Activated CD8-positive, alpha-beta memory T cell treated with anti-CD3 and anti-CD28 coated beads for 48 hours (primary cell): ENCODE measurements around the gene RALGPS1.

ENCODE experiments used
- DNase-seq, 3 experiments: peaks; one replicate each; pipeline ENCODE4 v3.0.0-alpha.2; 2020; ENCODE audit warnings: low read depth in 2 of 3, low spot score in 2 of 3

The RALGPS1 gene

GRCh38 chr9:127118597-127119319 is 204.2 kb downstream of the RALGPS1 start:
- DNase-seq = no peak

GRCh38 chr9:127119320-127119709 is 204.7 kb downstream of the RALGPS1 start:
- DNase-seq = no peak

GRCh38 chr9:127121628-127122175 is 207.1 kb downstream of the RALGPS1 start:
- DNase-seq = no peak

- no peak for DNase-seq
These were observed 207.8 kb downstream of the RALGPS1 start, which contains the start of gene ANGPTL2 for GRCh38 chr9:127122176-127123063. Gene ANGPTL2, minus strand, starts transcription at chr9:127122635. Its CDS starts 13,904 bp downstream, at chr9:127108731.

GRCh38 chr9:127123064-127123890 is 208.7 kb downstream of the RALGPS1 start:
- DNase-seq = no peak

GRCh38 chr9:127124111-127124531 is 209.5 kb downstream of the RALGPS1 start:
- DNase-seq = no peak

GRCh38 chr9:127124792-127125191 is 210.2 kb downstream of the RALGPS1 start:
- no peak for DNase-seq

GRCh38 chr9:127126971-127127370 is 212.4 kb downstream of the RALGPS1 start:
- no peak for DNase-seq

- no peak for DNase-seq
These were observed 213.9 kb downstream of the RALGPS1 start for GRCh38 chr9:127128341-127129072.

GRCh38 chr9:127129073-127129717 is 214.6 kb downstream of the RALGPS1 start:
- no peak for DNase-seq

- DNase-seq = no peak
These were observed 215.1 kb downstream of the RALGPS1 start for GRCh38 chr9:127129718-127130085.

- no peak for DNase-seq
These were observed 215.7 kb downstream of the RALGPS1 start for GRCh38 chr9:127130235-127130634.

GRCh38 chr9:127130661-127131538 is 216.3 kb downstream of the RALGPS1 start:
- no peak for DNase-seq

- no peak for DNase-seq
These were observed 217.3 kb downstream of the RALGPS1 start for GRCh38 chr9:127131871-127132270.

GRCh38 chr9:127132375-127132774 is 217.8 kb downstream of the RALGPS1 start:
- no peak for DNase-seq

- no peak for DNase-seq
These were observed 218.5 kb downstream of the RALGPS1 start for GRCh38 chr9:127132921-127133647.

- no peak for DNase-seq
These were observed 219.2 kb downstream of the RALGPS1 start for GRCh38 chr9:127133739-127134167.
